Measurements from ENCODE around the gene SETD2.

DNA sequence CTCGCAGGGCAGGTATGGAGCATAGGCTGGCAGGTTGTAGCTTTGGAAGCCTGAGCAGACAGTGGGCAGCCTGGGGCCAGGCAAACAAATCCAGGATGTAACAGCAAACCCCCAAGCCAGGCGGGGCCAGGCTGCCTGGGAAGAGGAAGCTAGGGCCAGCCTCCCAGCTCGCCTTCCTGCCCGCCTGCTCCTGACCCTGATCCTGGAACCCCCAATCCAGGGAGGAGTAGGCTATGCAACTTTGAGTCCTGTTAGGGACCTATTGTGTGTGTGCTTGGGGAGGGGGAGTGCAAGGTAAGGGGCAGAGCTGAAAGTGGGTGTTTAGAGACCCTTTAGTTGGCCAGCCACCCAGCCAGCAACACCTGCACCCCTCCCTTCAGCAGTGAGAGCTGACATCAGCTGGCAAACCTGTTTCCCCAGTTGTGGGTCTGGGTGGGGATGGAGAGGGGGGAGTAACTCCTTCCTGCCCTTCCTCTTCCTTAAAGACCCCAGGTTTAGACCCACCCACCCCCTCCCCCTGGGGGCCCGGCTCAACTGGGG lies 181.9 kb downstream of the SETD2 start:
- TF ChIP-seq EP300 (IDR thresholded peaks at IDR 0.05): no peak
- TF ChIP-seq POLR2AphosphoS5 (IDR thresholded peaks at IDR 0.05): peak in 1 of 3 donors; percentile 32

Data from stomach (tissue), 4 donors.